Activated CD8-positive, alpha-beta T cell treated with anti-CD3 and anti-CD28 coated beads for 36 hours (primary cell): ENCODE results near the gene VPS37D. TPM values are rescaled to one million over a fixed set of nuclear protein-coding genes. Genes with fewer than 3 reads are reported as not detected.

Source experiments
- ATAC-seq: fragments of 200-7000 bp; cut with Tn5 transposase; one replicate; pipeline ENCODE4 v1.10.0; 2021; ENCODE audit warnings: mild to moderate bottlenecking, moderate library complexity
- CTCF ChIA-PET: fragments of 350-600 bp; sonication (Branson Sonifier 250); formaldehyde crosslinking; loops from one replicate; lab custom pipeline; 2021; ENCODE audit warnings: antibody characterized with exemption; lab: Charles Lee
- POLR2A ChIA-PET: fragments of 350-600 bp; sonication (Branson Sonifier 250); formaldehyde crosslinking; loops from one replicate; lab custom pipeline; 2021; ENCODE audit warnings: antibody characterized with exemption; lab: Charles Lee
- DNase-seq: peaks from one replicate; pipeline ENCODE4 v3.0.0-alpha.2; 2020
- H3K27ac Mint-ChIP-seq: one replicate; pipeline ENCODE4 v1.8.0; 2021; ENCODE audit warnings: mild to moderate bottlenecking, mixed read lengths
- H3K27me3 Mint-ChIP-seq: one replicate; pipeline ENCODE4 v1.8.0; 2021; ENCODE audit warnings: mixed read lengths
- H3K36me3 Mint-ChIP-seq: one replicate; pipeline ENCODE4 v1.8.0; 2021; ENCODE audit warnings: low read depth, mixed read lengths
- H3K4me1 Mint-ChIP-seq: one replicate; pipeline ENCODE4 v1.8.0; 2021; ENCODE audit warnings: low read depth, mixed read lengths
- H3K4me3 Mint-ChIP-seq: one replicate; pipeline ENCODE4 v1.8.0; 2021; ENCODE audit warnings: mild to moderate bottlenecking, moderate library complexity, mixed read lengths
- H3K9me3 Mint-ChIP-seq: one replicate; pipeline ENCODE4 v1.8.0; 2021; ENCODE audit warnings: mixed read lengths
- intact Hi-C: fragments of 100-400 bp; cut with micrococcal nuclease; formaldehyde crosslinking; loops from one replicate; pipeline ENCODE4 v1.10.0; 2022
- total RNA-seq, 2 experiments: library from RNA; stranded (reverse); gene quantifications; one replicate each; pipeline ENCODE4 v1.2.3, GENCODE V29; 2021
- TF ChIP-seq, protein P1 (sequence below): fragments of 200-600 bp; IDR thresholded peaks from one replicate; pipeline ENCODE4 v1.8.0; 2022; ENCODE audit warnings: antibody characterized with exemption, mild to moderate bottlenecking

The VPS37D gene
- total RNA-seq, 2 experiments from 2014 or later, result 0.87 to 1.1 TPM

DNA sequence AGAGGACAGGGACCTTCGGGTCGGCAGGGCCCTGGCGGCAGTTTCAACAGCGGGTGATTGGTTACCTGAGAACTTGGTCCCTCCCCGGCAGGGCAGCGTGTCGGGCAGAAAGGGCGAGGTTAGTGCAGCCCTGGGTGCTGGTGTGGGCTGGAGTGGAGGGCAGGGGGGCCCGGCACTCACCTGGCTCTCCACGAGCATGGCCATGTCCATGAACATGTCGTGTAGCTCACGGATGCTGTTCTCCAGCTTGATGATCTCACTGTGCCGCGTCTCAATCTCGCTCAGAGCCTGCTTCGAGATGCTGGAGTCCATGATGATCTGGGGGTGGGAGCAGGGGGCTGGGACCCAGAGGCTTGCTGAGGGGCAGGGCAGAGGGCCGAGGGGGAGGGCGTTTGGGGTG, 35.0 kb downstream of the VPS37D start:
- Mint-ChIP-seq H3K4me1 (peaks cover 16% of the 10 kb centered on the region), H3K27ac (no peak overlapping the region), H3K9me3 (no peaks in the 10 kb centered on the region), H3K27me3 (no peaks in the 10 kb centered on the region), H3K4me3 (no peak overlapping the region), H3K36me3 (peaks cover 11% of the 10 kb centered on the region)
- intact Hi-C loops, result no loop called here
- ChIA-PET POLR2A (interaction anchor here (1.3 kb wide), 1 partner anchor 12 kb away, joined by 6 read pairs; no protein-coding TSS in a partner anchor), CTCF (interaction anchor here (0.9 to 3.7 kb wide), 10 partner anchors 9 to 181 kb away, joined by 3 to 16 read pairs (median 4); partner anchors contain the start of gene BAZ1B)
- ATAC-seq, result no peak
- TF ChIP-seq, protein P1, sequence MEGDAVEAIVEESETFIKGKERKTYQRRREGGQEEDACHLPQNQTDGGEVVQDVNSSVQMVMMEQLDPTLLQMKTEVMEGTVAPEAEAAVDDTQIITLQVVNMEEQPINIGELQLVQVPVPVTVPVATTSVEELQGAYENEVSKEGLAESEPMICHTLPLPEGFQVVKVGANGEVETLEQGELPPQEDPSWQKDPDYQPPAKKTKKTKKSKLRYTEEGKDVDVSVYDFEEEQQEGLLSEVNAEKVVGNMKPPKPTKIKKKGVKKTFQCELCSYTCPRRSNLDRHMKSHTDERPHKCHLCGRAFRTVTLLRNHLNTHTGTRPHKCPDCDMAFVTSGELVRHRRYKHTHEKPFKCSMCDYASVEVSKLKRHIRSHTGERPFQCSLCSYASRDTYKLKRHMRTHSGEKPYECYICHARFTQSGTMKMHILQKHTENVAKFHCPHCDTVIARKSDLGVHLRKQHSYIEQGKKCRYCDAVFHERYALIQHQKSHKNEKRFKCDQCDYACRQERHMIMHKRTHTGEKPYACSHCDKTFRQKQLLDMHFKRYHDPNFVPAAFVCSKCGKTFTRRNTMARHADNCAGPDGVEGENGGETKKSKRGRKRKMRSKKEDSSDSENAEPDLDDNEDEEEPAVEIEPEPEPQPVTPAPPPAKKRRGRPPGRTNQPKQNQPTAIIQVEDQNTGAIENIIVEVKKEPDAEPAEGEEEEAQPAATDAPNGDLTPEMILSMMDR, result no peak
- no peak for DNase-seq

- DNase-seq (no peak), ATAC-seq (no peak)
- POLR2A ChIA-PET, result no interaction called here
- CTCF ChIA-PET, result interaction anchor here (0.9 to 1.5 kb wide), 2 partner anchors 11 to 31 kb away, joined by 3 to 4 read pairs; no protein-coding TSS in a partner anchor
- TF ChIP-seq, protein P1, result no peak
- H3K36me3 Mint-ChIP-seq, result peaks cover 11% of the 10 kb centered on the region
- H3K27ac Mint-ChIP-seq, result no peak overlapping the region
- intact Hi-C loops, result no loop called here
- peaks cover 16% of the 10 kb centered on the region for H3K4me1 Mint-ChIP-seq
- H3K27me3 Mint-ChIP-seq, result no peaks in the 10 kb centered on the region
- H3K4me3 Mint-ChIP-seq, result no peak overlapping the region
- H3K9me3 Mint-ChIP-seq, result no peaks in the 10 kb centered on the region
These were observed 35.6 kb downstream of the VPS37D start for GRCh38 chr7:73703225-73703624.

DNA sequence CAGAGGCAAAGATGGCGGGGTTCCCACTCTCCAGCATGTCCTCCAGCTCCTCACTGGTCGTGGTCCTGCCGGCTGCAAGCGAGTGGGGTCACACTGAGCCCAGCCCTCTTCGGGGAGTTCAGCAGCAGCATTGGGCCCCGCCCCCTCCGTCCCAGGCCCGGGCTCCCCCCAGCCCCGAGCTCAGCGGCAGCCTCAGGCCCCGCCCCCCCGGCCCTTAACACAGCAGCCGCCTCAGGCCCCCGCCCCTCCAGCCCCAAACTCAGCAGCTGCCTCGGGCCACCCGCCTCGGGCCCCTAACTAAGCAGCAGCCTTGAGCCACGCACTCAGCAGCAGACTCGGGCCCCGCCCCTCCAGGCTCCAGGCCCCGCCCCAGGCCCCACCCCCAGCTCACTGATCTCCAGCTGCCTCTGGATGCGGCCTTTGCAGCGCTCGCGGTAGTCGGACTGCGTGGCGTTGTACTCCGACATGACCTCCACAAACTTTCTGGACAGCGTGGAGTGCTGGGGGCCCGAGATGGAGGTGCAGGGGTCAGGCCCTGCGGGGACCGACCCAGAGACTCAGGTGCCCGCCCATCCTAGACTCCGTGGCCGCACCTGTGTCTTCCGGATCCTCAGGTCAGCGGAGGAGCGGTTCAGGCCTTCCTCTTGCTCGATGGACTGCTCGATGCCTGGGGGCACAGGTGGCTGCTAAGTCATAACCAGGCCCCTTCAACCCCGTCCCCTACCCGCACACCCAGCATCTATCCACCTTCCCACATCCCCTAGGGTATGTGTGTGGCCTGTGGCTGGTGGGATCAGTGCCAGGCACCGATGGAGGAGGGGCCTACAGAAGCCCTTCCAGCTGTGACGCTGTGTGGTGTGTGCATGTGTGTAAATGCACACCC, 36.4 kb downstream of the VPS37D start:
- H3K4me1 Mint-ChIP-seq, result peaks cover 16% of the 10 kb centered on the region
- intact Hi-C loops, result no loop called here
- no peak overlapping the region for H3K27ac Mint-ChIP-seq
- TF ChIP-seq, protein P1, result no peak
- ChIA-PET CTCF (interaction anchor here (0.6 to 1.9 kb wide), 2 partner anchors 97 kb away, joined by 3 to 5 read pairs; no protein-coding TSS in a partner anchor), POLR2A (no interaction called here)
- H3K36me3 Mint-ChIP-seq, result peaks cover 6% of the 10 kb centered on the region
- peak; percentile 59 for DNase-seq
- peak; percentile 76 for ATAC-seq
- H3K27me3 Mint-ChIP-seq, result no peaks in the 10 kb centered on the region
- no peaks in the 10 kb centered on the region for H3K9me3 Mint-ChIP-seq
- H3K4me3 Mint-ChIP-seq, result no peak overlapping the region

GRCh38 chr7:73704640-73705550, 37.3 kb downstream of the VPS37D start:
- ATAC-seq, result no peak
- POLR2A ChIA-PET, result interaction anchor here (1.0 kb wide), 1 partner anchor 11 kb away, joined by 5 read pairs; no protein-coding TSS in a partner anchor

More at GRCh38 chr7:73704640-73705550, 37.3 kb downstream of the VPS37D start:
- no peaks in the 10 kb centered on the region for H3K9me3 Mint-ChIP-seq
- H3K27ac Mint-ChIP-seq, result no peak overlapping the region
- H3K4me1 Mint-ChIP-seq, result peaks cover 16% of the 10 kb centered on the region
- intact Hi-C loops, result no loop called here
- peaks cover 6% of the 10 kb centered on the region for H3K36me3 Mint-ChIP-seq
- TF ChIP-seq, protein P1, result no peak
- DNase-seq, result no peak
- H3K27me3 Mint-ChIP-seq, result no peaks in the 10 kb centered on the region
- CTCF ChIA-PET, result interaction anchor here (1.1 to 1.9 kb wide), 4 partner anchors 20 to 98 kb away, joined by 3 to 5 read pairs (median 3); no protein-coding TSS in a partner anchor
- no peak overlapping the region for H3K4me3 Mint-ChIP-seq
